Neural cell (in vitro differentiated cells): Measurements from ENCODE around the gene PGM5. TPM values are rescaled to one million over a fixed set of nuclear protein-coding genes. Genes with fewer than 3 reads are reported as not detected.

Experiments used
- H2AFZ ChIP-seq: fragments of 200-600, 300-800 bp; sonication (generic), shearing (Covaris generic); 2 replicates; pipeline ENCODE4 v1.6.0; 2014; ENCODE audit warnings: low read depth, mild to moderate bottlenecking, antibody characterized with exemption, low read length, moderate library complexity
- H3F3A ChIP-seq: fragments of 200-600 bp; shearing (Covaris generic); 2 replicates; pipeline ENCODE4 v1.6.1; 2016; ENCODE audit warnings: mild to moderate bottlenecking, moderate library complexity, mixed read lengths, antibody characterized with exemption, low read length; ENCODE audit not compliant: insufficient read depth, poor library complexity, severe bottlenecking
- H3K27ac ChIP-seq: fragments of 200-600, 300-800 bp; sonication (generic), shearing (Covaris generic); 2 replicates; pipeline ENCODE4 v1.5.1; 2014; ENCODE audit warnings: mild to moderate bottlenecking, low read length, moderate library complexity
- H3K27me3 ChIP-seq: fragments of 300-800, 200-600 bp; sonication (generic), shearing (Covaris generic); 2 replicates; pipeline ENCODE4 v1.6.0; 2014; ENCODE audit warnings: mild to moderate bottlenecking, low read depth, low read length, moderate library complexity; ENCODE audit not compliant: insufficient read depth
- H3K36me3 ChIP-seq: fragments of 300-800, 200-600 bp; sonication (generic), shearing (Covaris generic); 2 replicates; pipeline ENCODE4 v1.5.1; 2014; ENCODE audit warnings: mild to moderate bottlenecking, antibody characterized with exemption, low read length, moderate library complexity; ENCODE audit not compliant: insufficient read depth
- H3K4me2 ChIP-seq: fragments of 300-800, 200-600 bp; sonication (generic), shearing (Covaris generic); 2 replicates; pipeline ENCODE4 v1.6.0; 2014; ENCODE audit warnings: mild to moderate bottlenecking, low read length
- H3K4me3 ChIP-seq: fragments of 300-800, 200-600 bp; sonication (generic), shearing (Covaris generic); 2 replicates; pipeline ENCODE4 v1.5.1; 2014; ENCODE audit warnings: mild to moderate bottlenecking, low read length, moderate library complexity
- H3K79me2 ChIP-seq: fragments of 200-600 bp; shearing (Covaris generic); replicated peaks from 2 replicates; pipeline ENCODE4 v1.6.0; 2014; ENCODE audit warnings: mild to moderate bottlenecking, low read length, moderate library complexity; ENCODE audit not compliant: insufficient read depth
- H3K9ac ChIP-seq: fragments of 300-800, 200-600 bp; sonication (generic), shearing (Covaris generic); 2 replicates; pipeline ENCODE4 v1.6.1; 2016; ENCODE audit warnings: mild to moderate bottlenecking, low read length, mixed read lengths
- H3K9me2 ChIP-seq: fragments of 200-600 bp; shearing (Covaris generic); 2 replicates; pipeline ENCODE4 v1.6.1; 2016; ENCODE audit warnings: mild to moderate bottlenecking, low read length, mixed read lengths; ENCODE audit not compliant: insufficient read depth
- H3K9me3 ChIP-seq: fragments of 200-600, 300-800 bp; sonication (generic), shearing (Covaris generic); 2 replicates; pipeline ENCODE4 v1.6.1; 2016; ENCODE audit warnings: mild to moderate bottlenecking, mixed run types, low read length, moderate library complexity, mixed read lengths
- H4K20me1 ChIP-seq: fragments of 200-600 bp; shearing (Covaris generic); 2 replicates; pipeline ENCODE4 v1.6.1; 2016; ENCODE audit warnings: mild to moderate bottlenecking, mixed run types; ENCODE audit not compliant: insufficient read depth
- CTCF ChIP-seq: fragments of 450-650 bp; IDR thresholded peaks from 2 replicates; pipeline ENCODE4 v1.5.1; 2014; ENCODE audit warnings: antibody characterized with exemption, mild to moderate bottlenecking, moderate library complexity; ENCODE audit not compliant: poor library complexity, severe bottlenecking
- EP300 ChIP-seq: fragments of 450-650 bp; conservative IDR thresholded peaks from 2 replicates; pipeline ENCODE4 v1.6.1; 2014; ENCODE audit warnings: antibody characterized with exemption, mild to moderate bottlenecking, moderate library complexity; ENCODE audit not compliant: poor library complexity, severe bottlenecking
- EZH2 ChIP-seq: fragments of 200-600, 300-800 bp; shearing (Covaris generic), sonication (generic); IDR thresholded peaks from 2 replicates; pipeline ENCODE4 v1.6.1; 2014; ENCODE audit warnings: antibody characterized with exemption, low read length, borderline replicate concordance, mild to moderate bottlenecking; ENCODE audit not compliant: insufficient read depth, poor library complexity, severe bottlenecking
- MXI1 ChIP-seq: fragments of 450-650 bp; conservative IDR thresholded peaks from 2 replicates; pipeline ENCODE4 v1.6.1; 2014; ENCODE audit warnings: antibody characterized with exemption, mild to moderate bottlenecking; ENCODE audit not compliant: poor library complexity, severe bottlenecking
- POLR2AphosphoS5 ChIP-seq: IDR thresholded peaks from 2 replicates; pipeline ENCODE4 v1.6.1; 2012
- RAD21 ChIP-seq: fragments of 450-650 bp; conservative IDR thresholded peaks from 2 replicates; pipeline ENCODE4 v1.6.1; 2014; ENCODE audit warnings: antibody characterized with exemption, mild to moderate bottlenecking, moderate library complexity
- REST ChIP-seq: IDR thresholded peaks from 2 replicates; pipeline ENCODE4 v1.6.1; 2012; ENCODE audit warnings: borderline replicate concordance
- SMC3 ChIP-seq: fragments of 450-650 bp; conservative IDR thresholded peaks from 2 replicates; pipeline ENCODE4 v1.6.1; 2014; ENCODE audit warnings: antibody characterized with exemption, mild to moderate bottlenecking, moderate library complexity; ENCODE audit not compliant: poor library complexity
- TAF1 ChIP-seq: IDR thresholded peaks from 2 replicates; pipeline ENCODE4 v1.6.1; 2012; ENCODE audit warnings: low read depth
- polyA plus RNA-seq: library from polyadenylated mRNA; depleted of rRNA; stranded (reverse); fragments of >200 nt; gene quantifications from 2 replicates; pipeline ENCODE4 v1.2.3, GENCODE V29; 2014

Gene PGM5
- polyA plus RNA-seq, 1 donor from 2014 or later: not detected

GRCh38 chr9:68552700-68553476, 196.5 kb downstream of the PGM5 start:
- TF ChIP-seq CTCF: no peak
- no peak for TF ChIP-seq MXI1
- no peak for TF ChIP-seq RAD21
- no peak for TF ChIP-seq REST
- TF ChIP-seq SMC3: no peak
- no peak for TF ChIP-seq EP300
- TF ChIP-seq TAF1: no peak
- TF ChIP-seq POLR2AphosphoS5: no peak
- TF ChIP-seq EZH2: no peak
- no peak overlapping the region for H3K4me2 ChIP-seq

GRCh38 chr9:68555437-68556150, 199.2 kb downstream of the PGM5 start:
- H3K9me3 ChIP-seq: no peaks in the 10 kb centered on the region
- H3K27me3 ChIP-seq: no peaks in the 10 kb centered on the region
- H2AFZ ChIP-seq: no peak overlapping the region
- H4K20me1 ChIP-seq: no peaks in the 10 kb centered on the region
- no peak for TF ChIP-seq CTCF
- no peak for TF ChIP-seq MXI1
- no peak overlapping the region for H3K4me3 ChIP-seq
- no peak overlapping the region for H3K27ac ChIP-seq
- H3F3A ChIP-seq: no peaks in the 10 kb centered on the region
- H3K4me2 ChIP-seq: no peak overlapping the region
- no peaks in the 10 kb centered on the region for H3K79me2 ChIP-seq
- H3K9me2 ChIP-seq: no peaks in the 10 kb centered on the region
- H3K36me3 ChIP-seq: no peaks in the 10 kb centered on the region
- no peak overlapping the region for H3K9ac ChIP-seq

More at GRCh38 chr9:68552700-68553476, 196.5 kb downstream of the PGM5 start:
- Histone ChIP-seq H2AFZ (no peak overlapping the region), H3K27ac (no peak overlapping the region), H3K79me2 (no peaks in the 10 kb centered on the region), H3K9me2 (no peaks in the 10 kb centered on the region), H3F3A (no peaks in the 10 kb centered on the region), H3K36me3 (no peaks in the 10 kb centered on the region), H3K4me3 (no peak overlapping the region), H4K20me1 (no peaks in the 10 kb centered on the region), H3K9me3 (no peaks in the 10 kb centered on the region), H3K27me3 (no peaks in the 10 kb centered on the region), H3K9ac (no peak overlapping the region)
